NCI-H526 (cell line): ENCODE data around the gene STRN4.
"Not testable (repeated sequence)": the region's sequence is repeated elsewhere in the genome, so short reads cannot be mapped to it uniquely, and the experiment has no call there.

Experiments
- DNase-seq, 2 experiments: peaks; one replicate each; lab custom pipeline; 2025; lab: John Stamatoyannopoulos, UW

Gene STRN4

GRCh38 chr19:46713781-46714443 lies 32.3 kb downstream of the STRN4 start:
- DNase-seq, result peak; percentile 46 to 69

- not testable (repeated sequence) for DNase-seq
Observed at GRCh38 chr19:46712768-46713338, 33.4 kb downstream of the STRN4 start.

- DNase-seq, result no peak
Observed at GRCh38 chr19:46710687-46711086, 35.6 kb downstream of the STRN4 start.

GRCh38 chr19:46704379-46705076 lies 41.7 kb downstream of the STRN4 start:
- peak in 1 of 2 experiments; percentile 47 for DNase-seq

- DNase-seq, result no peak
Observed at GRCh38 chr19:46700704-46701103, 45.5 kb downstream of the STRN4 start.

- no peak for DNase-seq
Observed at GRCh38 chr19:46698395-46699321, 47.6 kb downstream of the STRN4 start.

- peak; percentile 91 to 98 for DNase-seq
Observed at GRCh38 chr19:46697204-46697960, 48.9 kb downstream of the STRN4 start.

GRCh38 chr19:46696866-46697203 lies 49.4 kb downstream of the STRN4 start:
- DNase-seq, result no peak

GRCh38 chr19:46696052-46696451 lies 50.2 kb downstream of the STRN4 start:
- DNase-seq, result no peak

- DNase-seq, result no peak
Observed at GRCh38 chr19:46693760-46694159, 52.5 kb downstream of the STRN4 start.

- DNase-seq, result no peak
Observed at GRCh38 chr19:46692918-46693722, 53.1 kb downstream of the STRN4 start.

- no peak for DNase-seq
Observed at GRCh38 chr19:46691948-46692347, 54.3 kb downstream of the STRN4 start.

- DNase-seq, result no peak
Observed at GRCh38 chr19:46691104-46691503, 55.1 kb downstream of the STRN4 start.

GRCh38 chr19:46689358-46689757 lies 56.9 kb downstream of the STRN4 start:
- DNase-seq, result no peak

- no peak for DNase-seq
Observed at GRCh38 chr19:46687438-46688145, 58.7 kb downstream of the STRN4 start.

- DNase-seq, result no peak
Observed at GRCh38 chr19:46685189-46685588, 61.1 kb downstream of the STRN4 start.

- DNase-seq, result peak in 1 of 2 experiments; percentile 25
Observed at GRCh38 chr19:46678110-46678732, 68.0 kb downstream of the STRN4 start.

GRCh38 chr19:46674416-46675178 lies 71.7 kb downstream of the STRN4 start:
- DNase-seq, result peak; percentile 94 to 95

- DNase-seq, result no peak
Observed at GRCh38 chr19:46670813-46671212, 75.4 kb downstream of the STRN4 start.
